Duodenal mucosa (tissue), 2 donors: ENCODE measurements around the gene ADGRL2.

Experiments
- H3K27ac ChIP-seq: one replicate; pipeline ENCODE4 v1.7.0; 2013; ENCODE audit warnings: low read depth, low read length
- H3K27me3 ChIP-seq, 2 donors: one replicate each; pipeline ENCODE4 v1.7.0; 2013; ENCODE audit warnings: low read length in 2 of 2, control low read depth in 1 of 2; ENCODE audit not compliant: insufficient read depth in 2 of 2, control insufficient read depth in 1 of 2
- H3K36me3 ChIP-seq, 2 donors: one replicate each; pipeline ENCODE4 v1.7.0; 2013; ENCODE audit warnings: low read length in 2 of 2, control low read depth in 1 of 2; ENCODE audit not compliant: insufficient read depth in 2 of 2, control insufficient read depth in 1 of 2
- H3K4me1 ChIP-seq, 2 donors: one replicate each; pipeline ENCODE4 v1.7.0; 2013; ENCODE audit warnings: low read length in 2 of 2, control low read depth in 1 of 2; ENCODE audit not compliant: insufficient read depth in 2 of 2, control insufficient read depth in 1 of 2
- H3K4me3 ChIP-seq, 2 donors: one replicate each; pipeline ENCODE4 v1.7.0; 2013; ENCODE audit warnings: low read length in 2 of 2, low read depth in 1 of 2
- H3K9ac ChIP-seq, 2 donors: one replicate each; pipeline ENCODE4 v1.7.0; 2013; ENCODE audit warnings: low read length in 2 of 2, low read depth in 1 of 2
- H3K9me3 ChIP-seq, 2 donors: one replicate each; pipeline ENCODE4 v1.7.0; 2013; ENCODE audit warnings: low read length in 2 of 2, control low read depth in 1 of 2; ENCODE audit not compliant: control insufficient read depth in 1 of 2

ADGRL2 gene

GRCh38 chr1:81887421-81888144 lies 86.8 kb downstream of the ADGRL2 start:
- H3K27me3 ChIP-seq = no peaks in the 10 kb centered on the region
- no peak overlapping the region for H3K9ac ChIP-seq
- H3K4me1 ChIP-seq = no peaks in the 10 kb centered on the region
- no peak overlapping the region for H3K27ac ChIP-seq
- no peaks in the 10 kb centered on the region for H3K9me3 ChIP-seq
- no peak overlapping the region for H3K4me3 ChIP-seq
- H3K36me3 ChIP-seq = no peaks in the 10 kb centered on the region

GRCh38 chr1:81889166-81889565 lies 88.4 kb downstream of the ADGRL2 start:
- Histone ChIP-seq H3K9me3 (no peaks in the 10 kb centered on the region), H3K9ac (no peak overlapping the region), H3K27me3 (no peaks in the 10 kb centered on the region), H3K4me1 (no peaks in the 10 kb centered on the region), H3K36me3 (no peaks in the 10 kb centered on the region), H3K4me3 (no peak overlapping the region), H3K27ac (no peak overlapping the region)

- Histone ChIP-seq H3K4me1 (no peaks in the 10 kb centered on the region), H3K36me3 (no peaks in the 10 kb centered on the region), H3K9me3 (no peaks in the 10 kb centered on the region), H3K4me3 (no peak overlapping the region), H3K9ac (no peak overlapping the region), H3K27me3 (no peaks in the 10 kb centered on the region), H3K27ac (no peak overlapping the region)
Measured at GRCh38 chr1:81894867-81895266, 94.1 kb downstream of the ADGRL2 start.

- no peaks in the 10 kb centered on the region for H3K27me3 ChIP-seq
- H3K9ac ChIP-seq = no peak overlapping the region
- H3K36me3 ChIP-seq = no peaks in the 10 kb centered on the region
- H3K9me3 ChIP-seq = no peaks in the 10 kb centered on the region
- no peak overlapping the region for H3K27ac ChIP-seq
- no peaks in the 10 kb centered on the region for H3K4me1 ChIP-seq
- no peak overlapping the region for H3K4me3 ChIP-seq
Measured at GRCh38 chr1:81899214-81899821, 98.6 kb downstream of the ADGRL2 start.

- no peaks in the 10 kb centered on the region for H3K36me3 ChIP-seq
- H3K27me3 ChIP-seq = no peaks in the 10 kb centered on the region
- no peaks in the 10 kb centered on the region for H3K9me3 ChIP-seq
- no peaks in the 10 kb centered on the region for H3K4me1 ChIP-seq
- no peak overlapping the region for H3K4me3 ChIP-seq
- H3K9ac ChIP-seq = no peak overlapping the region
- H3K27ac ChIP-seq = no peak overlapping the region
Measured at GRCh38 chr1:81907575-81907974, 106.8 kb downstream of the ADGRL2 start.

GRCh38 chr1:81912383-81912782 lies 111.6 kb downstream of the ADGRL2 start:
- no peaks in the 10 kb centered on the region for H3K36me3 ChIP-seq
- H3K4me3 ChIP-seq = no peak overlapping the region
- no peaks in the 10 kb centered on the region for H3K4me1 ChIP-seq
- H3K9me3 ChIP-seq = no peaks in the 10 kb centered on the region
- H3K9ac ChIP-seq = no peak overlapping the region
- no peaks in the 10 kb centered on the region for H3K27me3 ChIP-seq
- no peak overlapping the region for H3K27ac ChIP-seq

GRCh38 chr1:81915937-81916336 lies 115.2 kb downstream of the ADGRL2 start:
- Histone ChIP-seq H3K27ac (no peak overlapping the region), H3K4me3 (no peak overlapping the region), H3K4me1 (no peaks in the 10 kb centered on the region), H3K27me3 (no peaks in the 10 kb centered on the region), H3K9me3 (no peaks in the 10 kb centered on the region), H3K9ac (no peak overlapping the region), H3K36me3 (no peaks in the 10 kb centered on the region)

GRCh38 chr1:81920245-81920740 lies 119.6 kb downstream of the ADGRL2 start:
- Histone ChIP-seq H3K9me3 (no peaks in the 10 kb centered on the region), H3K27me3 (no peaks in the 10 kb centered on the region), H3K27ac (no peak overlapping the region), H3K4me3 (peak overlapping the region in 1 of 2 donors; percentile 7), H3K9ac (no peak overlapping the region), H3K4me1 (no peaks in the 10 kb centered on the region), H3K36me3 (no peaks in the 10 kb centered on the region)

GRCh38 chr1:81920886-81921285 lies 120.2 kb downstream of the ADGRL2 start:
- Histone ChIP-seq H3K4me1 (no peaks in the 10 kb centered on the region), H3K4me3 (no peak overlapping the region), H3K36me3 (no peaks in the 10 kb centered on the region), H3K9ac (no peak overlapping the region), H3K27ac (no peak overlapping the region), H3K9me3 (no peaks in the 10 kb centered on the region), H3K27me3 (no peaks in the 10 kb centered on the region)

- Histone ChIP-seq H3K4me3 (no peak overlapping the region), H3K27ac (no peak overlapping the region)
Measured at GRCh38 chr1:81921344-81921743, 120.6 kb downstream of the ADGRL2 start.

More at GRCh38 chr1:81921344-81921743, 120.6 kb downstream of the ADGRL2 start:
- Histone ChIP-seq H3K27me3 (no peaks in the 10 kb centered on the region), H3K4me1 (no peaks in the 10 kb centered on the region), H3K9ac (no peak overlapping the region), H3K36me3 (no peaks in the 10 kb centered on the region), H3K9me3 (no peaks in the 10 kb centered on the region)
